Measurements from ENCODE around the gene TP63.
"Not testable (repeated sequence)": the region's sequence is repeated elsewhere in the genome, so short reads cannot be mapped to it uniquely, and the experiment has no call there.

The TP63 gene

GRCh38 chr3:189664311-189664710 lies 33.1 kb downstream of the TP63 start:
- H3K4me1 ChIP-seq (ENCODE audit: control insufficient read depth in 1 of 2, insufficient read depth in 2 of 2, low read length in 2 of 2), result no peaks in the 10 kb centered on the region
- H4K8ac ChIP-seq (ENCODE audit: low read depth, low read length), result no peak overlapping the region
- no peak overlapping the region for H2AK5ac ChIP-seq (ENCODE audit: low read length)
- no peaks in the 10 kb centered on the region for H3K9me3 ChIP-seq (ENCODE audit: insufficient read depth, low read depth, low read length)
- WGBS (ENCODE audit: extremely low coverage, insufficient coverage, insufficient read length), result no CpG with 5 or more reads among the region's 1 CpG
- H4K91ac ChIP-seq (ENCODE audit: low read depth, low read length), result no peak overlapping the region
- no peaks in the 10 kb centered on the region for H3K27me3 ChIP-seq (ENCODE audit: insufficient read depth, low read length)
- H3K14ac ChIP-seq (ENCODE audit: low read length), result no peak overlapping the region
- H4K12ac ChIP-seq (ENCODE audit: low read depth, low read length), result no peak overlapping the region
- no peaks in the 10 kb centered on the region for H3K79me1 ChIP-seq (ENCODE audit: low read length)
- H3K9ac ChIP-seq (ENCODE audit: low read length), result no peak overlapping the region
- no peak overlapping the region for H2AFZ ChIP-seq (ENCODE audit: insufficient read depth, low read length, poor library complexity)
- no peak overlapping the region for H3K23ac ChIP-seq (ENCODE audit: low read length)
- H3K4me3 ChIP-seq (ENCODE audit: low read depth, low read length), result no peak overlapping the region
- H3K18ac ChIP-seq (ENCODE audit: low read length), result no peak overlapping the region
- H3K36me3 ChIP-seq (ENCODE audit: control insufficient read depth in 1 of 2, insufficient read depth in 2 of 2, low read length in 2 of 2), result no peaks in the 10 kb centered on the region
- no peaks in the 10 kb centered on the region for H3K79me2 ChIP-seq (ENCODE audit: control insufficient read depth, insufficient read depth, low read length, poor library complexity)
- H3K4me2 ChIP-seq (ENCODE audit: low read length), result no peak overlapping the region
- DNase-seq, result peak; percentile 51 to 89
- H3K4ac ChIP-seq (ENCODE audit: low read depth, low read length), result no peak overlapping the region
- no peak overlapping the region for H3K27ac ChIP-seq (ENCODE audit: low read depth, low read length)
- H2BK12ac ChIP-seq (ENCODE audit: low read length), result no peak overlapping the region
- H2BK5ac ChIP-seq (ENCODE audit: low read depth, low read length, poor library complexity), result no peak overlapping the region
- no peak overlapping the region for H2BK120ac ChIP-seq (ENCODE audit: insufficient read depth, low read length, poor library complexity)

GRCh38 chr3:189672346-189672745 lies 41.2 kb downstream of the TP63 start:
- H3K23ac ChIP-seq (ENCODE audit: low read length); H2BK120ac ChIP-seq (ENCODE audit: insufficient read depth, low read length, poor library complexity); H2BK12ac ChIP-seq (ENCODE audit: low read length); H4K91ac ChIP-seq (ENCODE audit: low read depth, low read length); H3K14ac ChIP-seq (ENCODE audit: low read length); H3K27me3 ChIP-seq (ENCODE audit: insufficient read depth, low read length); H3K9ac ChIP-seq (ENCODE audit: low read length); H2AK5ac ChIP-seq (ENCODE audit: low read length); H4K8ac ChIP-seq (ENCODE audit: low read depth, low read length); H4K12ac ChIP-seq (ENCODE audit: low read depth, low read length); H3K4ac ChIP-seq (ENCODE audit: low read depth, low read length); H2BK5ac ChIP-seq (ENCODE audit: low read depth, low read length, poor library complexity); H3K79me2 ChIP-seq (ENCODE audit: control insufficient read depth, insufficient read depth, low read length, poor library complexity); H3K79me1 ChIP-seq (ENCODE audit: low read length); H2AFZ ChIP-seq (ENCODE audit: insufficient read depth, low read length, poor library complexity); H3K4me3 ChIP-seq (ENCODE audit: low read depth, low read length); DNase-seq; H3K9me3 ChIP-seq (ENCODE audit: insufficient read depth, low read depth, low read length); H3K4me1 ChIP-seq (ENCODE audit: control insufficient read depth in 1 of 2, insufficient read depth in 2 of 2, low read length in 2 of 2); H3K36me3 ChIP-seq (ENCODE audit: control insufficient read depth in 1 of 2, insufficient read depth in 2 of 2, low read length in 2 of 2); H3K4me2 ChIP-seq (ENCODE audit: low read length); H3K18ac ChIP-seq (ENCODE audit: low read length); H3K27ac ChIP-seq (ENCODE audit: low read depth, low read length): not testable (repeated sequence)
- no CpG with 5 or more reads among the region's 3 CpGs for WGBS (ENCODE audit: extremely low coverage, insufficient coverage, insufficient read length)

GRCh38 chr3:189673535-189673934 lies 42.3 kb downstream of the TP63 start:
- H4K12ac ChIP-seq (ENCODE audit: low read depth, low read length), result no peak overlapping the region
- no peak overlapping the region for H2BK120ac ChIP-seq (ENCODE audit: insufficient read depth, low read length, poor library complexity)
- no peak overlapping the region for H3K14ac ChIP-seq (ENCODE audit: low read length)
- no peak overlapping the region for H3K27ac ChIP-seq (ENCODE audit: low read depth, low read length)
- H3K4me1 ChIP-seq (ENCODE audit: control insufficient read depth in 1 of 2, insufficient read depth in 2 of 2, low read length in 2 of 2), result no peaks in the 10 kb centered on the region
- H4K91ac ChIP-seq (ENCODE audit: low read depth, low read length), result no peak overlapping the region
- H2BK5ac ChIP-seq (ENCODE audit: low read depth, low read length, poor library complexity), result no peak overlapping the region
- no peak overlapping the region for H3K4me3 ChIP-seq (ENCODE audit: low read depth, low read length)
- no peak overlapping the region for H3K4ac ChIP-seq (ENCODE audit: low read depth, low read length)
- H2AFZ ChIP-seq (ENCODE audit: insufficient read depth, low read length, poor library complexity), result no peak overlapping the region
- no peaks in the 10 kb centered on the region for H3K79me2 ChIP-seq (ENCODE audit: control insufficient read depth, insufficient read depth, low read length, poor library complexity)
- no peak overlapping the region for H3K4me2 ChIP-seq (ENCODE audit: low read length)
- no peak overlapping the region for H2BK12ac ChIP-seq (ENCODE audit: low read length)
- H3K9ac ChIP-seq (ENCODE audit: low read length), result no peak overlapping the region
- H3K36me3 ChIP-seq (ENCODE audit: control insufficient read depth in 1 of 2, insufficient read depth in 2 of 2, low read length in 2 of 2), result no peaks in the 10 kb centered on the region
- no peak for DNase-seq
- H4K8ac ChIP-seq (ENCODE audit: low read depth, low read length), result no peak overlapping the region
- no CpG with 5 or more reads among the region's 2 CpGs for WGBS (ENCODE audit: extremely low coverage, insufficient coverage, insufficient read length)
- no peaks in the 10 kb centered on the region for H3K79me1 ChIP-seq (ENCODE audit: low read length)
- H3K9me3 ChIP-seq (ENCODE audit: insufficient read depth, low read depth, low read length), result no peaks in the 10 kb centered on the region
- H3K23ac ChIP-seq (ENCODE audit: low read length), result no peak overlapping the region
- no peak overlapping the region for H3K18ac ChIP-seq (ENCODE audit: low read length)
- H3K27me3 ChIP-seq (ENCODE audit: insufficient read depth, low read length), result no peaks in the 10 kb centered on the region
- no peak overlapping the region for H2AK5ac ChIP-seq (ENCODE audit: low read length)

GRCh38 chr3:189674249-189674913 lies 43.2 kb downstream of the TP63 start:
- Histone ChIP-seq H2AFZ (ENCODE audit: insufficient read depth, low read length, poor library complexity) (no peak overlapping the region), H3K4ac (ENCODE audit: low read depth, low read length) (no peak overlapping the region), H3K23ac (ENCODE audit: low read length) (no peak overlapping the region), H3K4me1 (ENCODE audit: control insufficient read depth in 1 of 2, insufficient read depth in 2 of 2, low read length in 2 of 2) (no peaks in the 10 kb centered on the region), H2BK5ac (ENCODE audit: low read depth, low read length, poor library complexity) (no peak overlapping the region), H2BK12ac (ENCODE audit: low read length) (no peak overlapping the region), H3K4me3 (ENCODE audit: low read depth, low read length) (no peak overlapping the region), H3K79me2 (ENCODE audit: control insufficient read depth, insufficient read depth, low read length, poor library complexity) (no peaks in the 10 kb centered on the region), H3K9me3 (ENCODE audit: insufficient read depth, low read depth, low read length) (no peaks in the 10 kb centered on the region), H3K9ac (ENCODE audit: low read length) (no peak overlapping the region), H4K12ac (ENCODE audit: low read depth, low read length) (no peak overlapping the region), H3K4me2 (ENCODE audit: low read length) (no peak overlapping the region), H3K18ac (ENCODE audit: low read length) (no peak overlapping the region), H3K14ac (ENCODE audit: low read length) (no peak overlapping the region), H2BK120ac (ENCODE audit: insufficient read depth, low read length, poor library complexity) (no peak overlapping the region), H4K91ac (ENCODE audit: low read depth, low read length) (no peak overlapping the region), H3K36me3 (ENCODE audit: control insufficient read depth in 1 of 2, insufficient read depth in 2 of 2, low read length in 2 of 2) (no peaks in the 10 kb centered on the region), H2AK5ac (ENCODE audit: low read length) (no peak overlapping the region), H3K27ac (ENCODE audit: low read depth, low read length) (no peak overlapping the region), H3K79me1 (ENCODE audit: low read length) (no peaks in the 10 kb centered on the region), H4K8ac (ENCODE audit: low read depth, low read length) (no peak overlapping the region), H3K27me3 (ENCODE audit: insufficient read depth, low read length) (no peaks in the 10 kb centered on the region)
- WGBS (ENCODE audit: extremely low coverage, insufficient coverage, insufficient read length), result no CpG with 5 or more reads among the region's 6 CpGs
- no peak for DNase-seq

Data from trophoblast cell (in vitro differentiated cells and primary cell).